Fibroblast of peridontal ligament (primary cell): ENCODE data around the gene CRY1.
A peak's percentile ranks its signal among the peaks of the same experiment; 100 is the strongest.
"Not testable (repeated sequence)": the region's sequence is repeated elsewhere in the genome, so short reads cannot be mapped to it uniquely, and the experiment has no call there.

Experiments
- DNase-seq: peaks from one replicate; pipeline ENCODE4 v3.0.0-alpha.2; 2010; ENCODE audit errors: extremely low read depth

Gene CRY1

DNA sequence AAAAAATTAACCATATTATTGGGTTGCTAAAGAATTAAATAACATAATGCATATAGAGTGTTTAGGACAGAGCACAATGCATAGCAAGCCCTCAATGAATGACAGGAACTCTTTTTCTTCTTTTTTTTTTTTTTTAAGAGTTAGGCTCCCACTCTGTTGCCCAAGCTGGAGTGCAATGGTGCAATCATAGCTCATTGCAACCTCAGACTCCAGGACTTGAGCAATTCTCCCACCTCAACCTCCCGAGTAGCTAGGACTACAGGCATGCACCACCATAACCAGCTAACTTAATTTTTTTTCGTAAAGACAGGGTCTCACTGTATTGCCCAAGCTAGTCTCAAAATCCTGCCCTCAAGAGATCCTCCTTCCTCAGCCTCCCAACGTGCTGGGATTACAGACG is 85.9 kb downstream of the CRY1 start:
- no peak for DNase-seq

GRCh38 chr12:107002665-107003064 is 90.7 kb downstream of the CRY1 start:
- not testable (repeated sequence) for DNase-seq

- DNase-seq: no peak
These were observed 93.9 kb downstream of the CRY1 start for GRCh38 chr12:106999446-106999845.

- DNase-seq: no peak
These were observed 95.4 kb downstream of the CRY1 start for GRCh38 chr12:106997916-106998315.

- DNase-seq: not testable (repeated sequence)
These were observed 97.2 kb downstream of the CRY1 start for GRCh38 chr12:106996102-106996501.

DNA sequence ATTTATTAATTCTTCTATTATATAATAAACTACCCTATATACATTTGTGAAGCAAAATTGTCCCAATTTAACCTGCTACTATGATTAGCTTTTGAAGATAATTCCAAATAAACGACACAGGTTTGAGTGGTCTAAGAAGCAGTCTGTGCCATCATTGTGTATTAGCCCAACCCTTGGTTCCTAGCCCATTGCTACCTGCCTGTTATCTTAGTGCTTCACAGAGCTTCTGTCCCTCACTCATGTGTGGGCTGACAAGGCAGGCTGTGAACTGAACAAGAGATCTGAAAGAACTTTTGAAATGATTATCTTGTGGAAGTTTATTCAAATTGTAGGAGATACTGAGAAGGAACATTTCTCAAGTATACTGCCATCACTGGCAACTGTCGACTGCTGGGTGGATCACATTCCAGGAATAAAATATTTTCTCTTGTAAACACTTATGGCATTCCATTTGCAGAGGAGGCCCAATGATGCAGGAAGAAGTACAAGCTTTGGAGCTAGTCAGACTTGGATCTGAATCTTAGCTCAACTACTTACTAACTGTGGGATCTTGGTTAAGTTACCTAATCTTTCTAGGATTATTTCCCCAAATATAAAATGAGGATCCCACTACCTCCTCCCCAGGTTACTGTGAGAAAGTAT is 98.6 kb downstream of the CRY1 start:
- peak; percentile 88 for DNase-seq

DNA sequence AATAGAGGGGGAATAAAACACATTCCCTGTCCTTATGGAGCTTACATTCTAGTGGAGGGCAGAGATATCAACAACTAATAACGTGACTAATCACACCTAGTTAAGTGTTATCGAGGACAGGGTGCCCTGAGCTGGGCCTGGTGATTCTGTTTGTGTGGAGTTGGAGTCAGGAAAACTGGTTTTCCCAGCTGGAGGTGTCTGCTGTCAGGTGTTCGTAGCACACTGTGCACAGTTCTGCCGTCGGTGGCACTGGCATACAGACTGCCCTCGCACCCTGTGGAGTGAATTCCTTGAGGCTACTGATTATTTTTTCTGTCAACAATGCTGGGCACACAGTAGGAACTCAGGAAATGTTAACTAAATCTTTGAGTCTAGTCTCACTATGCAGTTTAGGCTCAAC is 105.5 kb downstream of the CRY1 start:
- DNase-seq: no peak

GRCh38 chr12:106986625-106987389 is 106.5 kb downstream of the CRY1 start, which contains the start of gene MTERF2:
TSS of gene MTERF2 (minus strand) at chr12:106987146. CDS start at chr12:106978714, 8,432 bp downstream.
- DNase-seq: peak; percentile 91

GRCh38 chr12:106986135-106986534 is 107.2 kb downstream of the CRY1 start:
- no peak for DNase-seq

DNA sequence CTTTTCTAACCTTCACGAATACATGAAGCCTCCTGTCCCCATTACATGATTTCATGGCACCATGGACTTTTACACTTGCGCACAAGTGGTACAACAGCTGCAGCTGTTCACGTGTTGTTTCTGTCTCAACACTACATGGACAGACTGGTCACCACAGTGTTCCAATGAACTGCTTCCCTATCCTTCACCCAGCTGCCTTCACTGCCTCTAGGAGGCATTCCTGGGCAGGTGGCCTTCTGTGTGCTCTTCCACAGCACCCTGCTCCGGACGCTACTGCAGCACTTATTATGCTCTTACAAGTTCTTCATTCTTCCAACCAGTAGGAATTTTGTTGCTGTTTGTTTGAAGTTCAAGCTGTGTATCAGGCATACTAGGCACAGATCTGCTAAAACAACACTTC is 107.9 kb downstream of the CRY1 start:
- DNase-seq: no peak

- no peak for DNase-seq
These were observed 108.7 kb downstream of the CRY1 start for GRCh38 chr12:106984588-106985137.

GRCh38 chr12:106982229-106982628 is 111.1 kb downstream of the CRY1 start:
- DNase-seq: no peak

GRCh38 chr12:106981788-106982187 is 111.6 kb downstream of the CRY1 start:
- DNase-seq: peak; percentile 66

- no peak for DNase-seq
These were observed 112.4 kb downstream of the CRY1 start for GRCh38 chr12:106980944-106981343.

DNA sequence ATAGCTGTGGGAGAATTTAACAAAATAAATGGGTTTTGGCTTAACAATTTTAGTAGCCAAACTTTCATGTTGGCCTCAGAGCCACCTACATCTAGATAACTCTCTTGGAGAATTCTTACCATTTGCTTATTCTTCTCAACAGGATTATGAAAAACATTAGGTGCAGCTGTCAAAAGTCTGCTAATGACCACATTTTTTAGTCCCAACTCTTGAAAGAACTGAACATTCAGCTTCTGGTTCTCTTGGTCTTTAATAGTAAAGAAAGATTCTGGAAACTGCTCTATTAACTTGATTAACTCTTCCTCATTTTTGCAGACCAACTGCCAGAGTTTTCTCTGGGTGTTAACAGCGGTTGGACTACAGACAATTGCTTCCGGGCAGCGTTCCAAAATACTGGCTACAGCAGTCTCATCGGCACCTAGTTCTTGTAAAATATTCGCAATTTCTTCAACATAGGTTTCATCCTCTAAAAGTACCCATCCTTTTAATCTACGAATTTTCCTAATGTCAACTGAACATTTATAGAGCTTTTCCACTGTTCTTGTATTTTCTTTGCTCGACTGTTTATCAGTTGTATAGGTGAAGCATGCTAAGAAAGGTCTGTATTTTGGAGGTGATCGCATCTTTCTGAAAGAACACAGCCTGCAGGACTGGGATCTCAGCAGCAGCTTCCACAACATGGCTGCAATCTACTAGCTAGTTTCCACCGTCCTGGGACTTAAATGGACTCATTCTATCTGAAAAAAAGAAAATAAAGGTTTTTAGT is 115.1 kb downstream of the CRY1 start:
- no peak for DNase-seq

- peak; percentile 34 for DNase-seq
These were observed 116.7 kb downstream of the CRY1 start for GRCh38 chr12:106976668-106977067.

DNA sequence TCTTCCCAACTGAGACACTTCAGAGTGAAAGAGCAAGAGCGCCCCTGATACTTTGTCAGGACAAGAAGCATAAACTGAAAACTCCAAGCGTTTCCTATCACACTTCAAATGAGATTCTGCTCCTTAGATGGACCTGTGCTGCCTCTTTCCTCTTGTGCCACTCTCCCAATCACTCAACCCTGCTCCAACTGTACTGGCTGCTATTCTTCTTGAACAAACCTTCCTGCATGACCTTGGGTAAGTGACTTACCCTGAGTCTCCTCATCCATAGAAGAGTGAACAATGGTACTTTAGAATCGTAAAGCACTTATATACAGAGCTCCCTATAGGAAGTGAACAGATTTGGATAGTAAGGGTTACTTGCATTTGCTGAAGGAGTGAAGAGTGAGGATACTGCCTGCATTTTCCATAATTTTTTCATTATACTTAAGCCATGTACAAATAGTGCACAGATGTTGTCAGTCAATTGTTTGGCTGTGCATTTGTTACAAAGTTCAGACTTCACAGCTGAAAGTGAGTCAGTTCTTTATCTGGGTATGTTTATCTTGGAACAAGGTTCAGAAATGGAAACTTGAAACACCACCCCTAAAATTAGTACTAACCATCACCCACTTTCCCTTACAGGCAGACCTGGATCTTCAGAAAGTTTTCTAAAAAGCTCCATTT is 117.2 kb downstream of the CRY1 start:
- DNase-seq: peak; percentile 82

- no peak for DNase-seq
These were observed 118.3 kb downstream of the CRY1 start for GRCh38 chr12:106975098-106975497.

GRCh38 chr12:106974511-106974910 is 118.8 kb downstream of the CRY1 start:
- DNase-seq: no peak

GRCh38 chr12:106973545-106973944 is 119.8 kb downstream of the CRY1 start:
- DNase-seq: no peak

DNA sequence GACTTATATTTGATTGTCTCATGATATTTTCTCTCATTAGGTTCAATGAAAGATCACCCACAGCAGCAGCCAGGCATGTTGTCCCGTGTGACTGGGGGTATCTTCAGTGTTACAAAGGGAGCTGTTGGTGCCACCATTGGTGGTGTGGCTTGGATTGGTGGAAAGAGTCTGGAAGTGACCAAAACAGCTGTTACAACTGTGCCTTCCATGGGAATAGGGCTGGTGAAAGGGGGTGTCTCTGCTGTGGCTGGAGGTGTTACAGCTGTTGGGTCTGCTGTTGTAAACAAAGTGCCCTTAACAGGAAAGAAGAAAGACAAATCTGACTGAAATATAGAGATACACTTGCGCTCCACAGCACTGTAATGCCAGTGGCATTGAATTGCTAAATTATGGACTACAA is 122.3 kb downstream of the CRY1 start:
- no peak for DNase-seq

DNA sequence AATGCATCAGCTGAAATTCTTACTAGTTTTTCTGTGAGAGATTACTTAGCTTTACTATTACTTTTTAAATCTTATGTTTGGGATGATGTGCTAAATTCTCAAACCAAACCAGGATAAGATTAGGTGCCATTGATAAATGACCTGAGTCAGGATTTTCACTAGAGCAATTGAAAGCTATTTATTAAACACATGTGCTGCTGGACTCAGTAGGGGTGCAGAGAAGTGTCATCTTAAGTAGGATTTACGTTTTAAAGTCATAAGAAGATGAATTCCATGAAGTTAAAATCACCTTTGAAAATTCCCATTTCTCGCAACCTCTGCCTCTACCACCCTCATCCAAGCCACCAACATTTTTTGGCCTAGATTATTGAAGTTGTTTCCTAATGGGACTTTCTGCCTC is 128.8 kb downstream of the CRY1 start:
- DNase-seq: no peak
